SK-N-SH treated with all-trans-retinoic acid at 6 μM for 48 hours (cell line): ENCODE results near the gene MYH11.

Experiments used
- ATAC-seq: fragments of 200-7000 bp; cut with Tn5 transposase; 3 replicates; pipeline ENCODE4 v1.9.1; 2020; ENCODE audit warnings: mild to moderate bottlenecking, moderate library complexity
- ARNTL ChIP-seq: fragments of 450-650 bp; formaldehyde crosslinking; IDR thresholded peaks from 2 replicates; pipeline ENCODE4 v1.5.0; 2020; ENCODE audit warnings: low read depth, mild to moderate bottlenecking, moderate library complexity, borderline replicate concordance
- BACH2 ChIP-seq: fragments of 250-450 bp; sonication (Bioruptor Pico); IDR thresholded peaks from 2 replicates; pipeline ENCODE4 v1.9.0; 2021; ENCODE audit warnings: mild to moderate bottlenecking, borderline replicate concordance
- CREB5 ChIP-seq: fragments of 250-450 bp; sonication (Bioruptor Pico); IDR thresholded peaks from 2 replicates; pipeline ENCODE4 v1.5.1; 2020; ENCODE audit warnings: low read depth, mild to moderate bottlenecking, moderate library complexity
- CSRNP3 ChIP-seq: fragments of 250-450 bp; sonication (Bioruptor Pico); IDR thresholded peaks from 2 replicates; pipeline ENCODE4 v1.5.1; 2021; ENCODE audit warnings: mild to moderate bottlenecking, moderate library complexity
- ESRRG ChIP-seq: fragments of 250-450 bp; sonication (Bioruptor Pico); IDR thresholded peaks from 2 replicates; pipeline ENCODE4 v1.6.1; 2021; ENCODE audit warnings: mild to moderate bottlenecking
- ISL1 ChIP-seq: fragments of 250-450 bp; sonication (Bioruptor Pico); IDR thresholded peaks from 2 replicates; pipeline ENCODE4 v2.1.2; 2022; ENCODE audit warnings: mild to moderate bottlenecking, moderate library complexity
- OSR1 ChIP-seq: fragments of 250-450 bp; sonication (Bioruptor Pico); IDR thresholded peaks from 2 replicates; pipeline ENCODE4 v1.8.0; 2022; ENCODE audit warnings: moderate library complexity, mild to moderate bottlenecking, inconsistent platforms
- PPARA ChIP-seq: fragments of 250-450 bp; sonication (Bioruptor Pico); IDR thresholded peaks from 2 replicates; pipeline ENCODE4 v1.5.0; 2020; ENCODE audit warnings: mild to moderate bottlenecking, borderline replicate concordance
- RARB ChIP-seq: fragments of 250-450 bp; sonication (Bioruptor Pico); IDR thresholded peaks from 2 replicates; pipeline ENCODE4 v1.8.0; 2021; ENCODE audit warnings: mild to moderate bottlenecking, moderate library complexity
- SNAI2 ChIP-seq: fragments of 250-450 bp; sonication (Bioruptor Pico); IDR thresholded peaks from 2 replicates; pipeline ENCODE4 v1.5.0; 2020; ENCODE audit warnings: mild to moderate bottlenecking, moderate library complexity
- TCF4 ChIP-seq: fragments of 250-450 bp; sonication (Bioruptor Pico); IDR thresholded peaks from 2 replicates; pipeline ENCODE4 v1.8.0; 2021; ENCODE audit warnings: mild to moderate bottlenecking, moderate library complexity, borderline replicate concordance
- TSHZ2 ChIP-seq: fragments of 250-450 bp; sonication (Bioruptor Pico); IDR thresholded peaks from 2 replicates; pipeline ENCODE4 v1.5.0; 2020; ENCODE audit warnings: mild to moderate bottlenecking, moderate library complexity
- ZC3H10 ChIP-seq: fragments of 250-450 bp; sonication (Bioruptor Pico); IDR thresholded peaks from 2 replicates; pipeline ENCODE4 v1.5.1; 2021; ENCODE audit warnings: mild to moderate bottlenecking, moderate library complexity
- ZFP3 ChIP-seq: fragments of 250-450 bp; sonication (Bioruptor Pico); IDR thresholded peaks from 2 replicates; pipeline ENCODE4 v1.5.0; 2020; ENCODE audit warnings: mild to moderate bottlenecking, moderate library complexity
- ZFP30 ChIP-seq: fragments of 450-650 bp; formaldehyde crosslinking; IDR thresholded peaks from 2 replicates; pipeline ENCODE4 v1.5.0; 2022; ENCODE audit warnings: mild to moderate bottlenecking, moderate library complexity
- ZNF565 ChIP-seq: fragments of 450-650 bp; formaldehyde crosslinking; conservative IDR thresholded peaks from 2 replicates; pipeline ENCODE4 v1.5.0; 2020; ENCODE audit warnings: low read depth, mild to moderate bottlenecking, moderate library complexity
- ZNF70 ChIP-seq: fragments of 450-650 bp; formaldehyde crosslinking; IDR thresholded peaks from 2 replicates; pipeline ENCODE4 v1.5.0; 2020; ENCODE audit warnings: mild to moderate bottlenecking, moderate library complexity
- ZNF8 ChIP-seq: fragments of 450-650 bp; formaldehyde crosslinking; IDR thresholded peaks from 2 replicates; pipeline ENCODE4 v1.5.0; 2020; ENCODE audit warnings: mild to moderate bottlenecking, moderate library complexity
- TF ChIP-seq, protein P1 (sequence below): fragments of 250-450 bp; sonication (Bioruptor Pico); IDR thresholded peaks from 2 replicates; pipeline ENCODE4 v1.8.0; 2021; ENCODE audit warnings: low read depth, mild to moderate bottlenecking, moderate library complexity, borderline replicate concordance
- TF ChIP-seq, protein P2 (sequence below): fragments of 250-450 bp; sonication (Bioruptor Pico); IDR thresholded peaks from 2 replicates; pipeline ENCODE4 v1.8.0; 2020; ENCODE audit warnings: mild to moderate bottlenecking, moderate library complexity, borderline replicate concordance

The MYH11 gene

GRCh38 chr16:15742716-15743115, 114.1 kb downstream of the MYH11 start:
- TF ChIP-seq TSHZ2 (CRISPR knock-in tag) (no peak), SNAI2 (no peak), BACH2 (CRISPR knock-in tag) (no peak), ZC3H10 (CRISPR knock-in tag) (no peak), ZFP3 (CRISPR knock-in tag) (no peak), PPARA (CRISPR knock-in tag) (no peak)
- TF ChIP-seq, all 23 proteins: peak for 0
- ATAC-seq: no peak

DNA sequence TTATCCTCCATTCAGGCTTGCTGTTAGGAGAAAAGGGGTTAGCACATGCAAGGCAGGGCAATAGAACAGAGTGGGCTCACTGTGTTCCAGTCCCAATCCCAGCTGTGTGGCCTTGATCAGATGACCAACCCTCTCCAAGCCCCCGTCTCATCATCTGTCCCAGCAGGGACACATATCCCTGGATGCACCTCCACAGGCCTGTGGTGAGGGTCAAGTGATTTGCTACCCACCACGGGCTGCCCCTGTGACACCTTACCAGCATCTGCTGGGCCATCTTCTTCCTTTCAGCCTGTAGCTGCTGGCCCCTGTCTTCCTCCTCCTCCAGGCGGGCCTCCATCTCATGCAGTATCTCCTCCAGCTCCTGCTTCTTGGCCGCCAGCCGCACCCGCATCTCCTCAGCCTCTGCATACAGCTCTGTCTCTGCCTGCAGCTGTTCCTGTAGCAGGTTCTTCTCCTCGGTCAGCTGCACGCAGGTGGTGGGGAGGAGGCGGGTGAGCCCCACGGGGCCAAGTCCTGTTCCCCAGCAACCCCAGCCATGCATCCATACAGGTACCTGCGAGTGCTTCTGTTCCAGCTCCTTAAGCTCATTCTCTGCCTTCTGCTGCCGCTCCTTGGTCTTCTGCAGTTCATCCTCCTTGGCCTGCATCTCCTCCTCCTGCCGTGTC, 115.5 kb downstream of the MYH11 start:
- no peak for ATAC-seq
- TF ChIP-seq ISL1 (CRISPR knock-in tag): no peak
- TF ChIP-seq CSRNP3 (CRISPR knock-in tag): no peak
- TF ChIP-seq SNAI2: no peak
- TF ChIP-seq ZNF565 (CRISPR knock-in tag): no peak
- TF ChIP-seq ESRRG: no peak
- no peak for TF ChIP-seq RARB (CRISPR knock-in tag)
- TF ChIP-seq ZFP3 (CRISPR knock-in tag): no peak
- no peak for TF ChIP-seq OSR1 (CRISPR knock-in tag)
- TF ChIP-seq TCF4 (CRISPR knock-in tag): no peak
- no peak for TF ChIP-seq TSHZ2 (CRISPR knock-in tag)
- TF ChIP-seq PPARA (CRISPR knock-in tag): no peak
- TF ChIP-seq, protein P1, sequence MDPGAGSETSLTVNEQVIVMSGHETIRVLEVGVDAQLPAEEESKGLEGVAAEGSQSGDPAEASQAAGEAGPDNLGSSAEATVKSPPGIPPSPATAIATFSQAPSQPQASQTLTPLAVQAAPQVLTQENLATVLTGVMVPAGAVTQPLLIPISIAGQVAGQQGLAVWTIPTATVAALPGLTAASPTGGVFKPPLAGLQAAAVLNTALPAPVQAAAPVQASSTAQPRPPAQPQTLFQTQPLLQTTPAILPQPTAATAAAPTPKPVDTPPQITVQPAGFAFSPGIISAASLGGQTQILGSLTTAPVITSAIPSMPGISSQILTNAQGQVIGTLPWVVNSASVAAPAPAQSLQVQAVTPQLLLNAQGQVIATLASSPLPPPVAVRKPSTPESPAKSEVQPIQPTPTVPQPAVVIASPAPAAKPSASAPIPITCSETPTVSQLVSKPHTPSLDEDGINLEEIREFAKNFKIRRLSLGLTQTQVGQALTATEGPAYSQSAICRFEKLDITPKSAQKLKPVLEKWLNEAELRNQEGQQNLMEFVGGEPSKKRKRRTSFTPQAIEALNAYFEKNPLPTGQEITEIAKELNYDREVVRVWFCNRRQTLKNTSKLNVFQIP (CRISPR knock-in tag): no peak

DNA sequence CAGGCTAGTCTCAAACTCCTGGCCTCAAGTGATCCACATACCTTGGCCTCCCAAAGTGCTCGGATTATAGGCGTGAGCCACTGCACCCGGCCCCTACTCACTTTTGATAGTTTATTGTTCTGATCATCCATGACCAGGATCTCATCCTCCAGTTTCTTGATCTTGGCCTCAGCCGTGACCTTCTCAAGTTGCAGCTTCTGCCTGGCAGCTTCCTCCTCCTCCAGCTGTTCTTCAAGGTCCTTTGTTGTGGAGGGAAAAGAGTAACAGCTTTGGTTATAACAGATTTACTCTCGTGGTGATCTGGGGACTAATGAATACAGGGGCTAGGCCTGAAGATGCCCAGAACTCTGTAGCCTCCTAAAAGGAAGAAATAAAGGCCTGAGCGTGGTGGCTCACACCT, 116.9 kb downstream of the MYH11 start:
- TF ChIP-seq ESRRG (no peak), ZNF8 (CRISPR knock-in tag) (no peak), ZNF565 (CRISPR knock-in tag) (no peak), ARNTL (CRISPR knock-in tag) (no peak), ISL1 (CRISPR knock-in tag) (no peak)
- TF ChIP-seq, protein P1 (CRISPR knock-in tag): no peak
- ATAC-seq: no peak

GRCh38 chr16:15739464-15739863, 117.4 kb downstream of the MYH11 start:
- no peak for ATAC-seq
- TF ChIP-seq CREB5 (CRISPR knock-in tag) (no peak), ZFP30 (CRISPR knock-in tag) (no peak), PPARA (CRISPR knock-in tag) (no peak), ZNF70 (CRISPR knock-in tag) (no peak), BACH2 (CRISPR knock-in tag) (no peak), SNAI2 (no peak)
- TF ChIP-seq, protein P2, sequence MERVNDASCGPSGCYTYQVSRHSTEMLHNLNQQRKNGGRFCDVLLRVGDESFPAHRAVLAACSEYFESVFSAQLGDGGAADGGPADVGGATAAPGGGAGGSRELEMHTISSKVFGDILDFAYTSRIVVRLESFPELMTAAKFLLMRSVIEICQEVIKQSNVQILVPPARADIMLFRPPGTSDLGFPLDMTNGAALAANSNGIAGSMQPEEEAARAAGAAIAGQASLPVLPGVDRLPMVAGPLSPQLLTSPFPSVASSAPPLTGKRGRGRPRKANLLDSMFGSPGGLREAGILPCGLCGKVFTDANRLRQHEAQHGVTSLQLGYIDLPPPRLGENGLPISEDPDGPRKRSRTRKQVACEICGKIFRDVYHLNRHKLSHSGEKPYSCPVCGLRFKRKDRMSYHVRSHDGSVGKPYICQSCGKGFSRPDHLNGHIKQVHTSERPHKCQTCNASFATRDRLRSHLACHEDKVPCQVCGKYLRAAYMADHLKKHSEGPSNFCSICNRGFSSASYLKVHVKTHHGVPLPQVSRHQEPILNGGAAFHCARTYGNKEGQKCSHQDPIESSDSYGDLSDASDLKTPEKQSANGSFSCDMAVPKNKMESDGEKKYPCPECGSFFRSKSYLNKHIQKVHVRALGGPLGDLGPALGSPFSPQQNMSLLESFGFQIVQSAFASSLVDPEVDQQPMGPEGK (CRISPR knock-in tag): no peak
